Choroid plexus epithelial cell (primary cell): ENCODE results near the gene TRIM2.

Source experiments
- DNase-seq: peaks from one replicate; pipeline ENCODE4 v3.0.0-alpha.2; 2010; ENCODE audit warnings: low read depth
- H3K4me3 ChIP-seq: 2 replicates; pipeline ENCODE4 v1.5.1; 2011; ENCODE audit warnings: low read depth, mild to moderate bottlenecking, control low read depth, low read length, moderate library complexity
- CTCF ChIP-seq: conservative IDR thresholded peaks from 2 replicates; pipeline ENCODE4 v1.5.1; 2011; ENCODE audit warnings: low read depth, mild to moderate bottlenecking, control low read depth, inconsistent platforms, low read length, moderate library complexity

Gene TRIM2

DNA sequence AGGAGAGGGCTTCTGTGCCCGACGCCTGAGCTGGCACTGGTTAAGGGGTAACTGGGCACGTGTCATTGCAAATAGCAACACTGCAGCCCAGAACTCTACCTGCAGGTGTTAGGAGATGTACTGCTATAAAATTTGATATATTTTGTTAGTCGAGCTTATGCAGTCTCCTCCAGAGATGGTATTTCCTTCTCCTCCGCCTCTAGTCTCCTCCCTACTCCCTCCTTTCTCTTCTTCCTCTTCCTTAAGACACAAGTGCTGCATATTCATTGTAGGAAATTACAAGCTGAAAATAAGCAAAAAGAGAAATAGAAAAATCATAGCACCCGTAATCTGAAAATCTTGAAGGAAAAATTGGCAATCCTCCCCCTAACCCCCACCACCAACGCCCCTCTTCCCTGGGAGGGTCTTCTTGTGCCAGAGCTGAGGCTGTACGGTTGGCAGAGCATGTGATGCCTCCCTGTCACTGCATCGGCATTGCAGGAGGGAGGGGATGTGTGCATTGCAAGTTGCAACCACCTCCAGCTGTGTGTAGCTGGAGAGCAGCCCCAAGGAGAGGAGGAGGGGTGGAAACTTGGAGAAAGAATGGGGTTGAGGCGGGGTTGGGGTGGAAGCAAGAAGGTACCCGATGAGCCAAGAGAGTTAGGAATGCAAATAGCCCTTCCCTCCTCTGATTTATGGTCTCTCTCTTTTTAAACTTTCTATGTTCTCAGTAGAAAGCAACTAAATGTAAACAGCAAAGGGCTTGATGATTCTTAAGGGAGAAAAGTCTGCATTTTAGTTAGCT lies 92.0 kb downstream of the TRIM2 start:
- TF ChIP-seq CTCF = no peak
- no peak overlapping the region for H3K4me3 ChIP-seq
- DNase-seq = peak; percentile 28

- DNase-seq = no peak
- TF ChIP-seq CTCF = no peak
- no peak overlapping the region for H3K4me3 ChIP-seq
These were observed 92.9 kb downstream of the TRIM2 start for GRCh38 chr4:153297116-153297515.

DNA sequence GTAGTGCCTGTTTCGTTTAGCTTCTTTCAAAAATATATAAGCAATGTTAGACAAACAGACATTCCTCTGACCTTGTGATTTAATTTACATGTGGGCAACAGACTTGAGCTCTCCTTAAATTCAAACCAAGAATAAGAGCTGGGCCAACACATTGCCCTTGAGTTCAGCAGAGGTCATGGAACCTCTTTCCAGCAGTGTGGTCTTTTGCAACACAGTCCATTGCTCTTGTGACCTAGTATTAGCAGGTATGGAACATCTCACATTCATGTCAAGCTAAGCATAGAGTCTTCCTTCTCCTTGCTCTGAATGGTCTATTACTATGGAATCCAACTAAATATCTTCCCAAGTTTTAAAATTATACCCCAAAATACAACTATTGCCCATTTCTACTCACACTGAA lies 106.5 kb downstream of the TRIM2 start:
- TF ChIP-seq CTCF = no peak
- no peak for DNase-seq
- no peak overlapping the region for H3K4me3 ChIP-seq

GRCh38 chr4:153314915-153315314 lies 110.7 kb downstream of the TRIM2 start:
- H3K4me3 ChIP-seq = no peak overlapping the region
- DNase-seq = no peak
- no peak for TF ChIP-seq CTCF

DNA sequence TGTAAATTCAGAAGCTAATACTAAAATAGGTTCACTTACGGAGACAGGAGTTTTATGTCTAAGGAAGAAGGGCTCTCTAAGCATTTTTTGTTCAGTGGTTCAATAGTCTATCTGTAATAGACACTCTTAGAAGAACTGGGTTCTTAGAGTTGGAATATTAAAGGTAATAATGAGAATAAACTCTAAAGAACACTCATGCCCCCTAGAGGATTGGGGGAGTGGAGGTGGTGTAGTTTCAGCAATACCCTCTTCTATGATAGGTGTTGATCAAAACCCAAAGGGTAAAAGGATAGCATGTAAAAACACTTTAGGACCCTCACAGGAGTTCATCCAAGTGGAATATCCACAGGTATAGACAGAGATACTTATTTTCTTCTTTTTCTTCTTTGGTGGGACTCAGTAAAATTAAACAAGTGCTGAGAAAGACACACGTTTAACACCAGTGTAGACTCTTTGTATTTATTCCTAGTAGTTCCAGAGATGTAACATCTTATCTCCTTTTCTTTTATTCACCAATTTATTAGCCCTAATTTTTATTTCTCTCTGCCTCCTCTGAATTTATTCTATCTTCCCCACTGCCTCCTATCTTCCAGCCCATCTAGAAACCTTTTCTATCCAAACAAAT lies 114.6 kb downstream of the TRIM2 start:
- no peak overlapping the region for H3K4me3 ChIP-seq
- peak; percentile 83 for TF ChIP-seq CTCF
- DNase-seq = peak; percentile 79

- H3K4me3 ChIP-seq = no peak overlapping the region
- TF ChIP-seq CTCF = no peak
- DNase-seq = no peak
These were observed 118.5 kb downstream of the TRIM2 start for GRCh38 chr4:153322791-153323190.

- no peak for TF ChIP-seq CTCF
- DNase-seq = no peak
- no peak overlapping the region for H3K4me3 ChIP-seq
These were observed 119.8 kb downstream of the TRIM2 start for GRCh38 chr4:153324046-153324445.
